Osteocyte (in vitro differentiated cells): Measurements from ENCODE around the gene RBM42. TPM values are rescaled to one million over a fixed set of nuclear protein-coding genes. Genes with fewer than 3 reads are reported as not detected.

Experiments used
- DNase-seq: peaks from one replicate; pipeline ENCODE4 v3.0.0; 2021; ENCODE audit warnings: mixed read lengths; ENCODE audit not compliant: unreplicated experiment; ENCODE audit errors: extremely low spot score
- H3K27ac Mint-ChIP-seq: one replicate; pipeline ENCODE4 v1.8.0; 2021; ENCODE audit warnings: mild to moderate bottlenecking, mixed read lengths; ENCODE audit not compliant: unreplicated experiment
- H3K27me3 Mint-ChIP-seq: one replicate; pipeline ENCODE4 v1.8.0; 2021; ENCODE audit warnings: mixed read lengths; ENCODE audit not compliant: unreplicated experiment
- H3K36me3 Mint-ChIP-seq: one replicate; pipeline ENCODE4 v1.8.0; 2021; ENCODE audit warnings: mixed read lengths; ENCODE audit not compliant: unreplicated experiment
- H3K4me1 Mint-ChIP-seq: one replicate; pipeline ENCODE4 v1.8.0; 2021; ENCODE audit warnings: mixed read lengths; ENCODE audit not compliant: unreplicated experiment
- H3K4me3 Mint-ChIP-seq: one replicate; pipeline ENCODE4 v1.8.0; 2021; ENCODE audit warnings: mild to moderate bottlenecking, moderate library complexity, mixed read lengths; ENCODE audit not compliant: unreplicated experiment
- H3K9me3 Mint-ChIP-seq: one replicate; pipeline ENCODE4 v1.8.0; 2021; ENCODE audit warnings: mixed read lengths; ENCODE audit not compliant: unreplicated experiment
- CTCF ChIP-seq: fragments of 200-600 bp; sonication (generic); IDR thresholded peaks from 2 replicates; pipeline ENCODE4 v1.5.0; 2021; ENCODE audit warnings: antibody characterized with exemption, mild to moderate bottlenecking, moderate library complexity
- long read RNA-seq: library from polyadenylated mRNA; unstranded; transcript quantifications from one replicate; pipeline ENCODE4 v2.0.0, GENCODE V29; 2021
- total RNA-seq: library from RNA; stranded (reverse); gene quantifications from 2 replicates; pipeline ENCODE4 v1.2.1, GENCODE V29; 2021

RBM42 gene
- total RNA-seq = 88.9 and 95.3 TPM in 2 replicates
- long read RNA-seq, partial matches to known transcripts = 2 of 2 reads
- long read RNA-seq, other reads (novel, unspliced or antisense) = 0 of 2 reads

- TF ChIP-seq CTCF = no peak
- H3K9me3 Mint-ChIP-seq = no peaks in the 10 kb centered on the region
- H3K4me3 Mint-ChIP-seq = peak within 1 kb of the TSS; percentile 96
- peak within 1 kb of the TSS; percentile 92 for H3K27ac Mint-ChIP-seq
- H3K36me3 Mint-ChIP-seq = peaks cover 28% of the 10 kb centered on the region
- peak; percentile 99 for DNase-seq
- no peaks in the 10 kb centered on the region for H3K27me3 Mint-ChIP-seq
- H3K4me1 Mint-ChIP-seq = peaks cover 11% of the 10 kb centered on the region
These were observed at the start of gene RBM42 for GRCh38 chr19:35628565-35629331. Gene RBM42, plus strand, starts transcription at chr19:35629036. Its CDS starts 118 bp downstream, at chr19:35629154.

GRCh38 chr19:35582760-35583159 is 46.1 kb upstream of the RBM42 start:
- peaks cover 20% of the 10 kb centered on the region for H3K27me3 Mint-ChIP-seq
- no peak for TF ChIP-seq CTCF

GRCh38 chr19:35585848-35586247 is 43.0 kb upstream of the RBM42 start, which contains the start of gene PMIS2:
Gene PMIS2, plus strand, starts transcription at chr19:35586173. Its CDS starts 87 bp downstream, at chr19:35586260.
- Mint-ChIP-seq H3K27me3 (peaks cover 24% of the 10 kb centered on the region), H3K9me3 (peaks cover 4% of the 10 kb centered on the region), H3K4me3 (no peak within 1 kb of the TSS), H3K36me3 (no peaks in the 10 kb centered on the region), H3K4me1 (peaks cover 3% of the 10 kb centered on the region), H3K27ac (no peak within 1 kb of the TSS)
- TF ChIP-seq CTCF = no peak
- no peak for DNase-seq

More at GRCh38 chr19:35582760-35583159, 46.1 kb upstream of the RBM42 start:
- Mint-ChIP-seq H3K27ac (no peak overlapping the region), H3K36me3 (no peaks in the 10 kb centered on the region), H3K4me3 (no peak overlapping the region), H3K4me1 (peaks cover 3% of the 10 kb centered on the region), H3K9me3 (peaks cover 4% of the 10 kb centered on the region)
- no peak for DNase-seq

GRCh38 chr19:35587321-35587720 is 41.5 kb upstream of the RBM42 start:
- DNase-seq = no peak
- Mint-ChIP-seq H3K9me3 (no peaks in the 10 kb centered on the region), H3K27me3 (peaks cover 24% of the 10 kb centered on the region), H3K36me3 (no peaks in the 10 kb centered on the region), H3K4me1 (peaks cover 3% of the 10 kb centered on the region), H3K4me3 (no peak overlapping the region), H3K27ac (no peak overlapping the region)
- no peak for TF ChIP-seq CTCF

- no peak overlapping the region for H3K4me3 Mint-ChIP-seq
- no peaks in the 10 kb centered on the region for H3K36me3 Mint-ChIP-seq
- H3K9me3 Mint-ChIP-seq = no peaks in the 10 kb centered on the region
- H3K27ac Mint-ChIP-seq = no peak overlapping the region
- peaks cover 13% of the 10 kb centered on the region for H3K27me3 Mint-ChIP-seq
- TF ChIP-seq CTCF = no peak
- peaks cover 3% of the 10 kb centered on the region for H3K4me1 Mint-ChIP-seq
- no peak for DNase-seq
These were observed 38.0 kb upstream of the RBM42 start for GRCh38 chr19:35590875-35591274.
